SK-N-SH (cell line): Measurements from ENCODE around the gene GPR32. TPM values are rescaled to one million over a fixed set of nuclear protein-coding genes. Genes with fewer than 3 reads are reported as not detected.

ENCODE experiments used
- CTCF ChIA-PET: fragments of 300-600, 350-600 bp; formaldehyde crosslinking; extraction: SDS; loops from one replicate; lab custom pipeline; 2021; lab: Yijun Ruan, JAX
- POLR2A ChIA-PET: fragments of 350-600 bp; sonication (Branson Sonifier 250); formaldehyde crosslinking; extraction: SDS; loops from one replicate; lab custom pipeline; 2020; ENCODE audit warnings: antibody characterized with exemption, inconsistent platforms; lab: Yijun Ruan, JAX
- DNase-seq: peaks from one replicate; pipeline ENCODE4 v3.0.0; 2012
- H2AFZ ChIP-seq: fragments of 200-600 bp; sonication (generic); 2 replicates; pipeline ENCODE4 v1.8.1; 2016; ENCODE audit warnings: antibody characterized with exemption, mild to moderate bottlenecking, low read depth
- H3F3A ChIP-seq: fragments of 200-600 bp; sonication (generic); replicated peaks from 2 replicates; pipeline ENCODE3; 2016; ENCODE audit warnings: antibody characterized with exemption, mild to moderate bottlenecking; ENCODE audit not compliant: insufficient read depth
- H3K27ac ChIP-seq, 2 experiments: fragments of 200-500 bp in 1 of 2; fragments of 200-600 bp in 1 of 2; sonication (Bioruptor generic) in 1 of 2; sonication (generic), shearing (Covaris generic) in 1 of 2; 2 replicates each; pipeline versions ENCODE4 v1.5.1 to v1.6.1; 2014 to 2016; ENCODE audit warnings: low read depth in 2 of 2, inconsistent platforms in 1 of 2, low read length in 1 of 2, mild to moderate bottlenecking in 1 of 2, mixed read lengths in 1 of 2
- H3K27me3 ChIP-seq: fragments of 200-600 bp; sonication (generic), shearing (Covaris generic); 2 replicates; pipeline ENCODE4 v1.6.1; 2016; ENCODE audit warnings: mixed run types; ENCODE audit not compliant: insufficient read depth
- H3K36me3 ChIP-seq, 2 experiments: fragments of 200-500 bp in 1 of 2; fragments of 200-600 bp in 1 of 2; sonication (Bioruptor generic) in 1 of 2; sonication (generic) in 1 of 2; replicated peaks in 1 of 2; 2 replicates each; pipeline versions ENCODE3 to v1.5.1; 2014 to 2016; ENCODE audit warnings: low read length in 1 of 2, mild to moderate bottlenecking in 1 of 2; ENCODE audit not compliant: insufficient read depth in 2 of 2, control insufficient read depth in 1 of 2
- H3K4me1 ChIP-seq, 2 experiments: fragments of 200-500 bp in 1 of 2; fragments of 200-600 bp in 1 of 2; sonication (Bioruptor generic) in 1 of 2; sonication (generic), shearing (Covaris generic) in 1 of 2; 2 replicates each; pipeline versions ENCODE4 v1.5.1 to v1.6.1; 2014 to 2016; ENCODE audit warnings: low read depth in 1 of 2, low read length in 1 of 2, mixed run types in 1 of 2; ENCODE audit not compliant: insufficient read depth in 2 of 2, control insufficient read depth in 1 of 2
- H3K4me2 ChIP-seq: fragments of 200-600 bp; sonication (generic), shearing (Covaris generic); 2 replicates; pipeline ENCODE4 v1.6.1; 2017; ENCODE audit warnings: mixed run types
- H3K4me3 ChIP-seq, 2 experiments: fragments of 200-500 bp in 1 of 2; fragments of 200-600 bp in 1 of 2; sonication (Bioruptor generic) in 1 of 2; sonication (generic), shearing (Covaris generic) in 1 of 2; 2 replicates each; pipeline versions ENCODE4 v1.5.1 to v1.8.1; 2014 to 2016; ENCODE audit warnings: low read depth in 2 of 2, inconsistent platforms in 1 of 2, low read length in 1 of 2, mild to moderate bottlenecking in 1 of 2, mixed read lengths in 1 of 2, moderate library complexity in 1 of 2
- H3K79me2 ChIP-seq: fragments of 200-600 bp; sonication (generic); 2 replicates; pipeline ENCODE4 v1.8.1; 2017; ENCODE audit warnings: mild to moderate bottlenecking; ENCODE audit not compliant: insufficient read depth
- H3K9ac ChIP-seq: fragments of 200-600 bp; sonication (generic); 2 replicates; pipeline ENCODE4 v1.6.1; 2017; ENCODE audit warnings: mixed run types
- H3K9me2 ChIP-seq: fragments of 200-600 bp; sonication (generic); 2 replicates; pipeline ENCODE4 v1.6.1; 2017; ENCODE audit warnings: mixed run types
- H3K9me3 ChIP-seq: fragments of 200-600 bp; sonication (generic); 2 replicates; pipeline ENCODE4 v1.6.1; 2017; ENCODE audit warnings: mixed run types, mild to moderate bottlenecking, moderate library complexity
- H4K20me1 ChIP-seq: fragments of 200-600 bp; sonication (generic); 2 replicates; pipeline ENCODE4 v1.6.1; 2017; ENCODE audit warnings: mild to moderate bottlenecking, mixed run types; ENCODE audit not compliant: insufficient read depth
- CHD2 ChIP-seq: fragments of 150-350 bp; IDR thresholded peaks from 2 replicates; pipeline ENCODE4 v1.6.1; 2018; ENCODE audit warnings: low read length; ENCODE audit not compliant: partially characterized antibody
- CTCF ChIP-seq: fragments of 200-600 bp; sonication (generic); IDR thresholded peaks from 2 replicates; pipeline ENCODE4 v1.6.1; 2017; ENCODE audit warnings: antibody characterized with exemption, mild to moderate bottlenecking, moderate library complexity
- EP300 ChIP-seq, 2 experiments: IDR thresholded peaks; 2 replicates each; pipeline versions ENCODE4 v1.4.0 to v1.6.1; 2012; ENCODE audit warnings: borderline replicate concordance in 1 of 2, low read depth in 1 of 2, low read length in 1 of 2
- EZH2phosphoT487 ChIP-seq: fragments of 200-600 bp; sonication (generic); IDR thresholded peaks from 2 replicates; pipeline ENCODE4 v1.6.1; 2017; ENCODE audit warnings: low read depth, mixed run types, mild to moderate bottlenecking, antibody characterized with exemption, moderate library complexity, borderline replicate concordance
- FOXJ3 ChIP-seq: sonication (generic); formaldehyde crosslinking; IDR thresholded peaks from 2 replicates; pipeline ENCODE4 v1.5.1; 2020; ENCODE audit warnings: mild to moderate bottlenecking, missing genetic modification reagents
- GATA2 ChIP-seq: sonication (generic); formaldehyde crosslinking; IDR thresholded peaks from 2 replicates; pipeline ENCODE4 v1.5.0; 2020; ENCODE audit warnings: mild to moderate bottlenecking, missing genetic modification reagents
- JUND ChIP-seq: IDR thresholded peaks from 2 replicates; pipeline ENCODE4 v1.4.0; 2012
- MAX ChIP-seq: IDR thresholded peaks from 2 replicates; pipeline ENCODE4 v1.4.0; 2012; ENCODE audit warnings: low read depth
- MXI1 ChIP-seq: IDR thresholded peaks from 2 replicates; pipeline ENCODE4 v1.6.1; 2012; ENCODE audit warnings: mild to moderate bottlenecking, low read depth, low read length, improper control_type of control experiment
- NFIC ChIP-seq: IDR thresholded peaks from 2 replicates; pipeline ENCODE4 v1.4.0; 2012; ENCODE audit warnings: borderline replicate concordance
- NRF1 ChIP-seq: IDR thresholded peaks from 2 replicates; pipeline ENCODE4 v1.6.1; 2012; ENCODE audit warnings: low read depth, mild to moderate bottlenecking, low read length
- POLR2AphosphoS5 ChIP-seq: IDR thresholded peaks from 2 replicates; pipeline ENCODE4 v1.6.1; 2012; ENCODE audit warnings: low read depth, low read length
- RXRA ChIP-seq: IDR thresholded peaks from 2 replicates; pipeline ENCODE4 v1.4.0; 2012; ENCODE audit warnings: low read depth, mild to moderate bottlenecking, borderline replicate concordance
- SMC3 ChIP-seq: IDR thresholded peaks from 2 replicates; pipeline ENCODE4 v1.6.1; 2012; ENCODE audit warnings: low read depth, low read length, improper control_type of control experiment
- TAF1 ChIP-seq: IDR thresholded peaks from 2 replicates; pipeline ENCODE4 v1.6.1; 2012; ENCODE audit warnings: low read depth, mild to moderate bottlenecking, low read length, moderate library complexity, borderline replicate concordance
- TEAD4 ChIP-seq: IDR thresholded peaks from 2 replicates; pipeline ENCODE4 v1.4.0; 2012; ENCODE audit warnings: mild to moderate bottlenecking, borderline replicate concordance; ENCODE audit not compliant: insufficient read depth
- USF1 ChIP-seq: IDR thresholded peaks from 2 replicates; pipeline ENCODE4 v1.4.0; 2012; ENCODE audit warnings: low read depth, borderline replicate concordance
- YY1 ChIP-seq: IDR thresholded peaks from 2 replicates; pipeline ENCODE4 v1.4.0; 2012; ENCODE audit warnings: low read depth, mild to moderate bottlenecking
- ZBTB33 ChIP-seq: IDR thresholded peaks from 2 replicates; pipeline ENCODE4 v1.4.0; 2012; ENCODE audit warnings: low read depth, borderline replicate concordance
- WGBS: methylation state at CpG from one replicate; pipeline ENCODE4 v1.1.6; 2017; ENCODE audit warnings: low lambda C conversion rate; 5-methylcytosine and 5-hydroxymethylcytosine counted together
- polyA plus RNA-seq, 3 experiments: library from polyadenylated mRNA; depleted of rRNA; stranded (reverse); fragments of >200 nt; gene quantifications; 2 replicates each; pipeline ENCODE4 v1.2.3, GENCODE V29; 2012
- TF ChIP-seq, protein P1 (sequence below): IDR thresholded peaks from 2 replicates; pipeline ENCODE4; 2012
- TF ChIP-seq, protein P2 (sequence below): fragments of 150-350 bp; IDR thresholded peaks from 2 replicates; pipeline ENCODE4 v1.6.1; 2016; ENCODE audit warnings: mild to moderate bottlenecking, low read depth, low read length
- TF ChIP-seq, protein P3 (sequence below): fragments of 150-350 bp; IDR thresholded peaks from 2 replicates; pipeline ENCODE4 v1.6.1; 2017; ENCODE audit warnings: antibody characterized with exemption, low read length, low read depth, borderline replicate concordance

Gene GPR32
- polyA plus RNA-seq, 1 of the 3 experiments (the other 2 are of a cell fraction) = not detected

- TF ChIP-seq, protein P1, sequence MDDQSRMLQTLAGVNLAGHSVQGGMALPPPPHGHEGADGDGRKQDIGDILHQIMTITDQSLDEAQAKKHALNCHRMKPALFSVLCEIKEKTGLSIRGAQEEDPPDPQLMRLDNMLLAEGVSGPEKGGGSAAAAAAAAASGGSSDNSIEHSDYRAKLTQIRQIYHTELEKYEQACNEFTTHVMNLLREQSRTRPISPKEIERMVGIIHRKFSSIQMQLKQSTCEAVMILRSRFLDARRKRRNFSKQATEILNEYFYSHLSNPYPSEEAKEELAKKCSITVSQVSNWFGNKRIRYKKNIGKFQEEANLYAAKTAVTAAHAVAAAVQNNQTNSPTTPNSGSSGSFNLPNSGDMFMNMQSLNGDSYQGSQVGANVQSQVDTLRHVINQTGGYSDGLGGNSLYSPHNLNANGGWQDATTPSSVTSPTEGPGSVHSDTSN = no peak
- TF ChIP-seq SMC3 (no peak), NFIC (no peak), FOXJ3 (no peak)
These were observed 34.4 kb upstream of the GPR32 start (continued) for GRCh38 chr19:50735869-50736268.

- POLR2A ChIA-PET = no interaction called here
These were observed 33.9 kb upstream of the GPR32 start for GRCh38 chr19:50736338-50736737.

More at GRCh38 chr19:50736338-50736737, 33.9 kb upstream of the GPR32 start:
- CTCF ChIA-PET = interaction anchor here (0.8 to 2.7 kb wide), 5 partner anchors 11 to 199 kb away, joined by 4 to 8 read pairs (median 4); no protein-coding TSS in a partner anchor
- Histone ChIP-seq H3K4me1 (no peaks in the 10 kb centered on the region), H3K4me2 (no peak overlapping the region), H4K20me1 (no peaks in the 10 kb centered on the region), H3K9me3 (no peaks in the 10 kb centered on the region), H3K4me3 (no peak overlapping the region), H3K9ac (no peak overlapping the region), H3K27me3 (peaks cover 80% of the 10 kb centered on the region), H3K27ac (no peak overlapping the region), H2AFZ (0 out of 2 replicates have a peak overlapping the region, but pooled peaks have one; percentile 4), H3K36me3 (no peaks in the 10 kb centered on the region), H3F3A (no peaks in the 10 kb centered on the region), H3K9me2 (no peaks in the 10 kb centered on the region), H3K79me2 (no peaks in the 10 kb centered on the region)
- 22% methylated on average over 5 of the region's 5 CpGs for WGBS
- no peak for TF ChIP-seq USF1
- TF ChIP-seq, protein P1 = no peak
- TF ChIP-seq, protein P2, sequence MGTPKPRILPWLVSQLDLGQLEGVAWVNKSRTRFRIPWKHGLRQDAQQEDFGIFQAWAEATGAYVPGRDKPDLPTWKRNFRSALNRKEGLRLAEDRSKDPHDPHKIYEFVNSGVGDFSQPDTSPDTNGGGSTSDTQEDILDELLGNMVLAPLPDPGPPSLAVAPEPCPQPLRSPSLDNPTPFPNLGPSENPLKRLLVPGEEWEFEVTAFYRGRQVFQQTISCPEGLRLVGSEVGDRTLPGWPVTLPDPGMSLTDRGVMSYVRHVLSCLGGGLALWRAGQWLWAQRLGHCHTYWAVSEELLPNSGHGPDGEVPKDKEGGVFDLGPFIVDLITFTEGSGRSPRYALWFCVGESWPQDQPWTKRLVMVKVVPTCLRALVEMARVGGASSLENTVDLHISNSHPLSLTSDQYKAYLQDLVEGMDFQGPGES = no peak
- no peak for TF ChIP-seq GATA2 (CRISPR knock-in tag)
- TF ChIP-seq MXI1 = no peak
- no peak for TF ChIP-seq TAF1
- TF ChIP-seq, protein P3, sequence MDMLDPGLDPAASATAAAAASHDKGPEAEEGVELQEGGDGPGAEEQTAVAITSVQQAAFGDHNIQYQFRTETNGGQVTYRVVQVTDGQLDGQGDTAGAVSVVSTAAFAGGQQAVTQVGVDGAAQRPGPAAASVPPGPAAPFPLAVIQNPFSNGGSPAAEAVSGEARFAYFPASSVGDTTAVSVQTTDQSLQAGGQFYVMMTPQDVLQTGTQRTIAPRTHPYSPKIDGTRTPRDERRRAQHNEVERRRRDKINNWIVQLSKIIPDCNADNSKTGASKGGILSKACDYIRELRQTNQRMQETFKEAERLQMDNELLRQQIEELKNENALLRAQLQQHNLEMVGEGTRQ = no peak
- no peak for TF ChIP-seq EZH2phosphoT487
- no peak for TF ChIP-seq CHD2
- no peak for TF ChIP-seq NRF1
- TF ChIP-seq MAX = no peak
- TF ChIP-seq RXRA = no peak
- TF ChIP-seq YY1 = no peak
- TF ChIP-seq CTCF = no peak
- no peak for TF ChIP-seq POLR2AphosphoS5
- no peak for TF ChIP-seq TEAD4
- TF ChIP-seq ZBTB33 = no peak
- TF ChIP-seq JUND = no peak
- no peak for TF ChIP-seq EP300 (IDR thresholded peaks at IDR 0.05; ENCODE audit: borderline replicate concordance in 1 of 2, low read depth in 1 of 2, low read length in 1 of 2)
- DNase-seq = no peak
